Fibroblast of peridontal ligament (primary cell): ENCODE measurements around the gene NEUROD1.
"Not testable (repeated sequence)": the region's sequence is repeated elsewhere in the genome, so short reads cannot be mapped to it uniquely, and the experiment has no call there.

Source experiments
- DNase-seq: peaks from one replicate; pipeline ENCODE4 v3.0.0-alpha.2; 2010; ENCODE audit errors: extremely low read depth

The NEUROD1 gene

DNA sequence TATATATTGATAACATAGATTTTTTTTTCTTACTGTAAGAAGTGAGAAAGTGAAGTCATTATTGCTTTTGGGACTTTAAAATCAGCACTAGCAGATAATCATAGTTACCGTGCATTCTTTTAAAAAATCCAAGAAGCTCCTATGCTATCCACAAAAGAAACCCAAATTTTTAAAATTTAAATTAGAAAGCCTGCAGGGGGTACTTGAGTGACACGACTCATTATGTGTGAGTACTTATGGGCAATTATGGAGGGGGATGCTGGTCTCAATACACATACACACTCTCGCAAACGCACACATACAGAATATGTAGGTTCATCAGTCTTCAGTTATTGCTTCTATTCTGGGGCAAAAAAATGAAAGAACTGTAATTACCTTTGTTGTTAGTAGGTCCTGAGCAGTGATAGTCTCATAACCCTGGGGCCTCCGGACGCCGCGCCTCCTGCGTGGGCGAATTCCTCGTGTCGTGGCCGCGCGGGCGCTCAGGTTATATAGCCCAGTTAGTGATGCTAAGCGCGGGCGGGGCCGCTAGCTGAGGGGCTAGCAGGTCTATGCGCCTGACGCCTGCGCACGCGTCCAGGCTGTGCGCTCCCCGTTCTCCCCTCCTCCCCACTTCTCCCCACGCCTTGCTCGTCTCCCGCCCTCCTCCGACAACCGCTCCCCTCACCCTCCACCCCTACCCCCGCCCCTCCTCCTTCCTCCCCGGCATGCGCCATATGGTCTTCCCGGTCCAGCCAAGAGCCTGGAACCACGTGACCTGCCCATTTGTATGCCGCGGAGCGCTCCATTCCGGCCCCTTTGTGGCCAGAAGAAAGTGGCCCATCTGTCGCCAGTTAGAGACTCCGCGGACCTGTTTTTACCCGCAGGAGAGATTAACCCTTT is at the start of gene NEUROD1:
TSS of gene NEUROD1 (minus strand) at position 463 of the 882 bp plus-strand sequence. CDS start 1,657 bp downstream, outside the sequence.
- no peak for DNase-seq

DNA sequence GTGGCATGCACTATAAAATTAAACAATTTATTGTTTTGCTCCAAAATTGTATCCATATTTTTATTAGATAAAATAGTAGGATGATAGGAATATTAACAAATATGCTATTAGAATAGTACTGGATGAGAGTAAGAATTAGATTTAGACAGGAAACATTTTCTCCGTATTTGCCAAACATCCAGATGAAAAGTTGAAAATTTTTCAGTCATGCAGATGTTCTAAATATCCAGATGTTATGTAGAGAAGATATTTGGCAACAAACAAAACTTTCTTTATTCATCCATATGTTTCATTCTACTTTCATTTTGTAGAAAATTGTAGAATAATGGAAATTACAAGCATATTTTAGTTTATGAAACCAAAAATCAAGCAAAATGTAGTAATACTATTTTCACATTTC is 45.2 kb upstream of the NEUROD1 start:
- no peak for DNase-seq

DNA sequence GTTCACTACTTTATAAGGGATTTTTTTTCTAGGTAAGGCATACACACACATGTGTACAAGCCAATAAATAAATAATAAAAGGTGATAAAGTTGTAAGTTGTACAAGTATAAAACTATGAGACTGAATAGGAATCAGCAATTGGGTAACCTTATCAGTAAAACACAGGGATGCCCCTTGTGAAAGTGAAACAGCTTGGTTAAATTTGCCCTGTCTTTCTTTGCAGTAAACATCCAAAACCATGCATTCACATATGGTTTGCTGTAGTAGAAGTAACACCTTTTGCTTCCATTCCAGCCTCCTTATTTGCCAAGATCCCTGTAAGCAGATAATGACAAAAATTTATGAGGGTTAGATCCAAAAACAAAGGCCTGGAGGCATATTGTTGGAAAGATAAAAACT is 44.3 kb upstream of the NEUROD1 start:
- no peak for DNase-seq

DNA sequence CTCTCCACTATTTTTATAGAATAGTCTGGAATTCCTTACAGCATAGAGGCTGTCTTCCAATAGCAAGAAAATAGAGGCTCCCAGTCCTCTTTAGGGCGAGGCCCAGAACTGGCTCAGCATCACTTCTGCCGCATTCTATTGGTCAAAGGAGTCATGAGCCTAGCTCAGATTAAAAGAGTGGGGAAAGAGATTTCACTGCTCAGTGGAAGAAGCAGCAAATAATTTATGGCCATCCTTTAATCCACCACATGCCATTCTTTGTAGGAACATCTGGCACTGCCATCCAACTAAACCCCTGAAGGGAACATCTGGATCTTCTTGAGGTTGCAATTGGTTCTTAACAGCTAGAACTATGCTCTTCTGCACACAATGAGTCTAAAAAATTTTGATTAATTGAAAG is 43.4 kb upstream of the NEUROD1 start:
- DNase-seq, result no peak

DNA sequence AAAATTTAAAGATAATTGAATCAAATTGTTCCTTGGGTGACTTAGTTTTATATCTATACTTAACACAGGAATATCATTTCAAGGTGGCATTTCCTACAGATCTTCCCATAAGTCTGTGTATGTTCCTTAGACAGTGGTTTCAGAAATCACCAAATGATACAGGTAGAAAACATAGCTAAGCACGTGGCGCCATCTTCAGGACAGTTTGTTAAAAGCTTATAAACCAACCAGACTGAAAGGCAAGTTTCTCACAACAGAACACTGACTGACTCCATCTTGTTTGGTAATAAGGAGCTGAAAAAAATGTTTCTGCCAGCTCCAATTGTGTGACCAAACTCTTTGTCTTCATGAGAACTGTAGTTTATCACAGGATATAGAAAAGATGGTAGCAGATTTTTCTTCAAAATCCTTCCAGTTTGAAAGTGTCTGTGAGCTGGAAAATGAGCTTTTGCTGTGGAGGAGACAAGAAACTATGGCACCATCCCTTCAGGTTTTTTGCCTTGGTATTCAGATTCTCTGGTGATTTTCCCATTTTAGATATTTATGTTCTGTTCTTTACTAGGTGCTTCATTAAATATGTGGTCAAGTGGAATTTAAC is 34.8 kb upstream of the NEUROD1 start:
- peak; percentile 92 for DNase-seq

DNA sequence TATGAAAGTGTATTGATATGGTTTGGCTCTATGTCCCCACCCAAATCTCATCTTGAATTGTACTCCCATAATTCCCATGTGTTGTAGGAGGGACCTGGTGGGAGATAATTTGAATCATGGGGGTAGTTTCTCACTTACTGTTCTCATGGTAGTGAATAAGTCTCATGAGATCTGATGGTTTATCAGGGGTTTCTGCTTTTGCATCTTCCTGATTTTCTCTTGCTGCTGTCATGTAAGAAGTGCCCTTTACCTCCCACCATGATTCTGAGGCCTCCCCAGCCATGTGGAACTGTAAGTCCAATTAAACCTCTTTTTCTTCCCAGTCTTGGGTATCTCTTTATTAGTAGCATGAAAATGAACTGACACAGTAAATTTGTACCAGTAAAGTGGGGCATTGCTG is 30.7 kb upstream of the NEUROD1 start:
- DNase-seq, result not testable (repeated sequence)

DNA sequence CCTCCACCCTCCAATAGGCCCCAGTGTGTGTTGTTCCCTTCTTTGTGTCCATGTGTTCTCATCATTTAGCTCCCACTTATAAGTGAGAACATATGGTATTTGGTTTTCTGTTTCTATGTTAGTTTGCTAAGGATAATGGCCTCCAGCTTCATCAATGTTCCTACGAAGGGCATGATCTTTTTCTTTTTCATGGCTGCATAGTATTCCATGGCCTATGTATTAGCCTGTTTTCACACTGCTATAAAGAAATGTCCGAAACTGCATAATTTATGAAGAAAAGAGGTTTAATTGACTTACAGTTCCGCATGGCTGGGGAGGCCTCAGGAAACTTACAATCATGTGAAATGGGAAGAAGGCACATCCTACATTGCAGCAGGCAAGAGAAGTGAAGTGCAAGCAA is 22.2 kb upstream of the NEUROD1 start:
- DNase-seq, result not testable (repeated sequence)

DNA sequence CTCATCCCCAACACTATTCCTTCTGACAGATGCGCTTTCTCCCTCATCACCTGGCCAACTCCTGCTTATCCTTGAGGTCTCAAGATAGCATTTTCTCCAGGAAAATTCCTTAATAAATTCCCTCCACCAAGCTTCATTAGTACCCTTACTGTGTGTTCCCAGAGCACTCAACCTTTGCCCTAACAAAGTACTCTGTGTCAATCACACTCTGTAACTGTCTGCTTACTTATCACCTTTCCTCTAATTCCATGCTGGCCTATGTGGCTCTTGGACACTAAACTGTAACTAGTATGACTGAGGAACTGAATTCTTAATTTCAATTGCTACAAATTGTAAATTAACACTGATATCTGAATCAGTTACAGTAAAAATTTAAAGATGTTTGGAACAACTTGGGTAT is 17.9 kb upstream of the NEUROD1 start:
- no peak for DNase-seq

DNA sequence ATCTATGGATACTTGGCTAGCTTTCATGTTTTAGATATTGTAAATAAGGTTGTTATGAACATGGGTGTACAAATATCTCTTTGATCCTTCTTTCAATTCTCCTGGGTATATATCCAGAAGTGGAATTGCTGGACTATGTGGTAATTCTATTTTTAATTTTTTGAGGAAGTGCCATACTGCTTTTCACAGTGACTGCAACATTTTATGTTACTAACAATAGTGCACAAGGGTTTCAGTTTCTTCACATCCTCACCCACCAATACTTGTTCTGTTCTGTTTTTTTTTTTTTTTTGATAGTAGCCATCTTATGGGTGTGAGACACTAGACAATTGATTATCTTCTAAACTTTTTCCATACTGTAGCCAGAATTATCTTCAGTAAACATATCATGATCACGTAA is 17.3 kb upstream of the NEUROD1 start:
- DNase-seq, result no peak

DNA sequence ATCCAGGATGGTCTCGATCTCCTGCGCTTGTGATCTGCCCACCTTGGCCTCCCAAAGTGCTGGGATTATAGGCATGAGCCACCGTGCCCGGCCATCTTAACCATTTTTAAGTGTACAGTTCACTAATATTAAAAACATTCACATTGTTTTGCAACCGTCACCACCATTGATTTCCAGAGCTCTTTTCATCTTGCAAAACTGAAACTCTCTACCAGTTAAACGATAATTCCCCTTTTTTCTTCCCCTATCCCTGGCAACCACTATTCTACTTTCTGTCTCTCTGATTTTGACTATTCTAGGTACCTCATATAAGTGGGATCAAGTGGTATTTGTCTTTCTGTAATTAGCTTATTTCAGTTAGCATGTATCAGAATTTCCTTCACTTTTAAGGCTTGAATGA is 16.8 kb upstream of the NEUROD1 start:
- DNase-seq, result no peak

DNA sequence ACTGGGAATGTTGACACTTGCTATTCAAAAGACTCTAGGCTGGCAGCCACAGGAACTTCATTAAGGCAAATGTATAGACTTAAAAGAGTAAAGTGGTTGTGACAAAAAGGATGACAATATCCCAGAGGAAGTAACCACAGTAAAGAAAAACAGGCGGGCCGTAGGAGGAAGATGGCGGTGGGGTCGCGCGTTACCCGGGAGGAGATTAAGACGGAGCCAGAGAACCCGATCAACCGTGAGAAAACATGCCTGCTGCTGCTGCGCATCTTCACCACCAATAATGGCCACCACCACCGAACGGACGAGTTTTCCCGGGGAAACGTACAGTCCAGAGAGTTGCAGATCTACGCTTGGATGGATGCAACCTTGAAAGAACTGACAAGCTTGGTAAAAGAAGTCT is 14.0 kb upstream of the NEUROD1 start:
- DNase-seq, result no peak

DNA sequence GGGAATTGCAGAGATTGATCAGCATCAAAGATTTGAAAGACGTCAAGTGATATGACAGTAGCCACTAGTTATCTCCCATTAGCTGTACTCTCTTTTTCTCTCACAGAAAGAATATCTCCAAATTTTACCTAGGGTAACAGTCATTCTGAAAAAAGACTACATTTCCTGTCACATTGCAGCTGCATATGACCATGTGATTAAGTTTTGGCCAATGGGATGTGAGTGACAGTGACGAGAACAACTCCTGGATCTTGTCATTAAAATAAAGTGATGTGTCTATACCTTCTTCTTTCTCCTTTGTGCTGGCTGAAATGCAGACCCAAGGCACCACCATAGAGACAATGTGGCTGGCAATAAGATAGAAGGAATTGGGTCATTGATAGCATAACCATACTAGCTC is 10.5 kb upstream of the NEUROD1 start:
- no peak for DNase-seq

DNA sequence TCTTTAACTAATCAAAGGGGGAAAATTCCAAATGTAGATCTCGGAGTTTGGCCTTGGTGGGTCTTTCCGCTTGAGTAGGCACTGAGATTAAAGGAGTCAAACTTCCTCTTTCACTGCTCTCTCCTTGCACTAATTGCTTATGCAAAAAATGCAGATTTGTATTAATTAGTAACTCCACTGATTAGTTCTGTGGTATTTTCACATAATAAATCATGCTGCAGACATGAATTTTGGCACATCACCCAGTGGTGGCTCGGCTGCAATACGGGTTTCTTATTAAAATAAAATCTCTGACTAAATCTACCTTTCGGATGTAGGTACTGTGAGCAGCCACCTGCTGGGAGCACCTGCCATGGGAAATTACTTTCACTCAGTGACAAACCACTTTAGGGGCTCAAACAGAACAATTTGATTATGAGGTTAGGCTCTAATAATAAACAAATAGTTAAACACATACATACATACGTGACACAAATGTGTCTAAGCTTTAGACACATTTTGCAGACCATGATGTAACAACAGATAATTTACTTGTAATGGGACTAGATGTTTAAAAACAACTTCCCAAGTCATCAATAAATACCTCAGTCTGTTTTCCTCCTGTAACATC is 6.4 kb upstream of the NEUROD1 start:
- no peak for DNase-seq

DNA sequence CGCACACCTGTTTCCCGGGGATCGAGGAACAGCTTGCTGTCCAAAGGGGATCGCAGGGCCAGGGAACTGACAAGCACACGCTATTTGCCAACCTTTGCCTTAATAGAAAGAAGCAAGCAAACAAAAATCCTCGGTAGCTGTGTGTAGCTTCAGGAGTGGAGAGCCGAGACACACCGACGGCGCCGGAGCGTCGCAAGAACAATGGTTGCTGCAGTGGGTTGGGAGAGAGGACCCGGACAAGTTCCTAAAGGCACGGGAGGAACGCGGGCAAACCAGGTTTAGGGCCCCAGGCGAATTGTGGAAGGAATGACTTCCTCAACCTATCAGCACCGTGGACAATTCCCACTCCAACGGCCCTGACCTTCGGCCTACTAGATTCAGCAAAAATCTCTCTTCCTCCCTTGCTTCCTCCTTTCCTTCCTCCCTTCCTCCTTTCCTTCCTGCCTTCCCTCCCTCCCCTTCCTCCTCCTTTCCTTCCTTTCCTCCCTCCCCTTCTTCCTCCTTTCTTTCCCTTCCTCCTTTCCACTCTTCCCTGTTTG is 4.9 kb upstream of the NEUROD1 start:
- no peak for DNase-seq

DNA sequence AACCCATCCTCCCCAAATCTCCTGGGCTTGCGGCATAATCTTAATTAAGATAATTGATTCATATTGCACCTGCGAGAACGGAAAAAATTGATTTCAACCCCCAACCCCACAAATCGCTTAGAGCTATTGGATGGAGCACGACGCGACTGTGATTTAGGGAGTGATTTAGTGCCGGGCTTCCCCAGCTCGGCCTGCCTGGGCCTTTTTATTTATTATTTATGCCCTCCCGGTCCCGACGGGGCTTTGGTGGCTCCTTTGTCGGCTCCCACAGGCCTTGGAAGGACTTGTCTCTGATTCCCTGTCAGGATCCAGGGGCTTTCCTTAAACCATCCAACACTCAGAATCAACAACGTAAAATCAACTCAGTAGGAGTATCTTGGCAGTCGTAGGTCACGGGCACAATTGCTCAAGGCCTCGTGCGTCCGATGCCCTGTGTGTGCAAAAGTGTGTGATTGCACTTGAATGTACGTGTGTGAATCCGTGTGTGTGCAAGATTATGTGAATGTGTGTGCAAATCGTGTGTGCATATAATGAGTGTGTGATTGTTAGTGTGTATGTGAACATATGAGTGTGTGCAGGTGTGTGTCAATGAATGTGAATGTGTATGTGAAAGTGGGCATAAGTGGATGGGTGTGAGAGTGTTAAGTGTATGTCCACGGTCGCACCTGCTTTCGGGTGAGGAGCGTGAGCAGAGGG is 4.3 kb upstream of the NEUROD1 start:
- no peak for DNase-seq

DNA sequence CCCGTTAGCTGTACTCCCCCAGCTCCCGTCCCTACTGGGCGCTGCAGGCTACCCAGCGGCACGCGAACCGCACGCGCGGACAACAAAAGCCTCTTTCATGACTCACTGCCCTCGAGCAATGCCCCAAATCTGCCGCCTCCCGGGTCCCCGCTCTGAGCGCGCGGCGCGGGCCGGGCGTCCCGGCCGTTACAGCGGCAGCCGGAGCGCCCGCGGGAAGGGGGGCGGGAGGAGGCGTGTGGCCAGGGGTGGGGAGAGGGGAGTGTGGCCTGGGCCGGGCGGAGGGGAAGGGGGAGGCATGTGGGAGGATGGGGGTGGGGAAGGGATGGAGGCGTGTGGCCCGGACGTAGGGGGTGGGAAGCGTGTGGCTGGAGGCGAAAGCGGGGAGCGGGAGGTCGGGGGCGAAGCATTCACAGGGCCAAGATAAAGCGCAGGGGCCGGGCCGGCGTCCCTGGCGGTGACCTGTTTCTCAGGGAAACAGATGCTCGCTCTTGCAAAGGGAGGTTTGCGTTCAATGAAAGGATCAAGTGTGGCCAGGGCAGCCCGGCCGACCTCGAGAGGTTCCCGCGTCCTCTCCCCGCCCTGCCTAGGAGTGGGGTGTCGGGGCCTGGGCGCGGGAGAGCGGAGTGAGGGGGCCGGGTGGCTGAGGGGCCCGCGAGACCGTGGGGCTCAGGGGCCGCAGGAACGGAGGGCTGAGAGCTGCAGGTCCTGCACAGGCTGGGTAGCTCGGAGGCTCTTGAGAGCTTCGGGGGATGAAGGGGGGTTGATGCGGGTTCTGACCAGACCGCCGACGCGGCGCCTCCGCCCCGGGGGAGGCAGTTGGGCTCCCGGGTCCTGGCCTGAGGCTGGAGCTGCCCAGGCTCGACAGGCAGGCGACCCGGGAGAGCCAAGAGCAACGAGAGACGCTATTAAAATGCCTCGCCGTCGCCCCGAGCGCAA is 3.5 kb upstream of the NEUROD1 start:
- DNase-seq, result no peak

DNA sequence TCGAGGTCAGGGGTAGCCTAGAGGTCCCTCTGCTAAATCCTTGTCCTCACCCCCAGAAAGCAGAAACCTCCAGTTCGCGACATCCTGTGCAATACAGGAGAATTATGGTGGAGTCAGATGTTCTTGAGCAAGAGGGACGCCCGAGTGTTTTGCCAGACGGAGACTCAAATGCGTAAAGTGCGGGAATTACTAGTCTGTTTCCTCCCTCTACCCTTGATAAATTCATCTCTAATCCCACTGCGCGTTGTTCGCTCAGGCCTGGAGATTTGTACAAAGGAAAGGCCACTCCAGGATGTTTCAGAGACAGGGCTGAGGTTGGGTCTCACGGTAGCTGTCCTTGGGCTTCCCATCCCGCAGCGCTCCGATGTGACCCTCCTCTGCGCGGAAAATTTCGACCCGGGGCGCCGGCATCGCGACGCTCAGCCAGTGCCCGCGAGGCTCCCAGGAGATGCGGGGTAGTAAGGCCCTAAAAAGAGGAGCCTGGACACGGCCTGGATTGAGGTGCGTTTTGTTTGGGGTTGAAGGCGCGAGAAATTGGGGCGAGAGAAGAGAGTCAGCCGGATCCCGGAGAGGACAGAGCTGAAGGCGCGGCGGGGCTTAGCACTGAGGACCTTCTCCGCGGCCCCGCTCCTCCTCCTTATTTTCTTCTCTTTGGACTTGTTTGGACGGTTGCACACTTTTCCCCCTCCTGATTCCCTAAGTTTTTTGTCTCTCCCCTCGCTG is 2.6 kb upstream of the NEUROD1 start:
- no peak for DNase-seq

DNA sequence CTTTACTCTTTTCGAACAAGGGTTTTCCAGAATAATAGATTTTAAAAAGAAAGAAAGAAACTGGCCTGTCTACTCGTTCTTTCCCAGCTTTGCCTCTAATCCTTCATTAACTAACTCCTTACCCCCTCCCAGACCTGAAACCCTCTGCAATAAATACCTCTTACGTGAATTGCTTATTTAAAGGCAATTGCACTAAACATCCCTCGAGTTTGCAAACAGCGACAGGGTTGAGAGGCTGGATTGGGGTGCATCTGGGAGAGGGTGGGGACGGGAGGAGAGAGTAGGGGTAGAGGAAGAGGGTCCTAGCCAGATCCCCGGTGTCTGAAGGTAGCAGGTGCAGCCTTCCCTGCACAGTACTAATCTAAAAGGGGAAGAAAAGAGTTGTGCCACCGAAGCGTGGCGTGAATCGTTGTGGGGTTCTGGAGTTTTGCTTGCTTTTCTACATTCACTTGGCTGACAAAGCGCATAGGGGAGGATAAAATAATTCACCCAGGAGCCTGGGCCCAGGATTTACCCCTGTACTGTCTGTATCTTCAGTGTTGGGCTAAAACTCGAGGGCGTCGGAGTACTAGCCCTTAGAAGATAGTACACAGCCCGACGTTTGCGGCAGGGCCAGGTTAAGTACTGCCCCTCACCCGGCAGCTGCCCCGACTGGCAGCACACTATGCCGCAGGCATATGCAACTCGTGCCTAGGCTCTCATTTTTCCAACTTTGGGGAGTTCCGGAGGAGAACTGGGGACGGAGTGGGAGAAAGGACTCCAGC is 1.9 kb upstream of the NEUROD1 start:
- DNase-seq, result no peak
